Measurements from ENCODE around the gene SMIM23. TPM values are rescaled to one million over a fixed set of nuclear protein-coding genes. Genes with fewer than 3 reads are reported as not detected.

SMIM23 gene
- total RNA-seq (2014; rRNA removed; shearing (Covaris generic)): not detected in 2 replicates

DNA sequence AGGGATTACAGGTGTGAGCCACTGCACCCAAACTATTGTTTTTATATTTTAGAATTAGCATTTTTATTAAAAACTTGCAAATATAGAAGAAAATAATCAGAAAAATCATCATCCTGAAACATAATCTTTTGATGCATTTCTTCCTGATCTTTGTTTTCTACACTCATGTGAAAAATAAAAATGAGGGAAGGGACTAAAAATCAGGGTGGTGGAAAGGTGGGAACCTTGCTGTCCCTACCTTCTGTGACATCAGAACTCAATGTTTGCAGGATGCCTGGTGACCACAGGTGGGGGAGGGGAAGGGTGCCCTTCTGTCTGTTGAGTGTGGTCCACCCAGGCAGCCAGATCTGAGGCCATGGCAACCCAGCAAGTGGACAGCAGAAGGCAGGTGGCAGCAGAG lies at the start of gene SMIM23:
Gene SMIM23 (plus strand): TSS at position 301 of the 400 bp plus-strand sequence. CDS start 55 bp downstream, at position 356.
- no peak for DNase-seq (ENCODE audit: low read depth)

DNA sequence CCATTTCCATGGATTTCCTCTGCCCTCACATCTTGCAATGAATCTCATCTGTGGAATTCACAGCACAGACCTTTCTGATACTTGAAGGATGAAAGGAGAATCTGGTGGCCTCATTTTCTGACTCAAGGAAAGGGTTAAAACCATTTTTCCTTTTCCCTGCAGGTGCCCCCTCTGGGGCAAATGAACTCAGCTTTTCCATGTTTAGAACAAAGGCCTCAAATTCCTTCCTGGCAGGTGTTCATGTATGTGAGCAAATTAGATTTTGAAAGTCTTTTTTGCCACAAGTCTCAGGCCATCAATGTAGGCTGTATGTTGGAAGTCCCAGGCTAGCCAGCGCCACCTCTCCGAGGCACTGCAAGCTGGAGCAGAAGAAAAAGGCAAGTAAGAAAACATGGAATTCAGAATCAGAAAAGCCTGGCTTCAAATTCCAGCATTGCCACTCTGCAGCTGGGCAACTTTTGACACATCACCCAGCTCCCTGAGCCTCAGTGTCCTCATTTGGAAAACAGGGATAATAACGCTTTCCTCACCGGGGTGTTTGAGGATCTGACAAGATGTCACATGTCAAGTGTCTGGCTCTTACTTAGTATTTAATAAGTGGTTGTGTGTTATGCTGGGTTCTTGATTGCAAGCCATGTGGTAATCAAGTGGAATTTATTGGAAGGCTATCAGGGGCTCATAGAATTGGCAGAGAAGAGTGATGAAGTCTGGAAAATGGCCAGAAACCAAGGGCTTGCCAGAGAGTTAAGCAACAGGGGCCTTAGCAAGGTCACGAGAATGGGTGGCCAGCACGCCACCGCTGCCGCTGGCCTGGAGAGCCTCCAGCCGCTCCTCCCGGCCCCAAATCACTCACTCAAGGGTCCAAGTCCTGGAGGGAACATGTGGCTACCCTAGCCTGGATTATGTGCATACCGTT lies 48.4 kb upstream of the SMIM23 start:
- DNase-seq (ENCODE audit: low read depth): no peak

DNA sequence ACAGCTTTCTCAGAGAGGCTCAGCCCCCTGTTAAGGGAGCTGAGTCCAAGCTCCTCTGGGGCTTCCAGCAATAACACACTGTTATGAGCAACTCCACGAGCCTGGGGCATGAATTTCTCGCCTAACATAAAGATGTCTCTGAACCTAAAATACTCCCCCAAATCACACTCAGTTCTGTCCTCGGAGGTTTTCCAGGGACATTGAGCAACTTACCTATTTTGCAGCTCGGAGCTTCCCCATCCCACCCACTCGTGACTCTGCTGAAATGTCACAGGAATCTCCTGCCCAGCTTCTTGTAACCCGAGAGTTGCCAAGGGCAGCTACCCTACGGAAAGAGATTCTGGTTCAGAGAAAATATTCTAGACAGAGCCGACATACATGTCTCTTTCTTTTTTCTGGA lies 47.1 kb upstream of the SMIM23 start:
- no peak for DNase-seq (ENCODE audit: low read depth)

DNA sequence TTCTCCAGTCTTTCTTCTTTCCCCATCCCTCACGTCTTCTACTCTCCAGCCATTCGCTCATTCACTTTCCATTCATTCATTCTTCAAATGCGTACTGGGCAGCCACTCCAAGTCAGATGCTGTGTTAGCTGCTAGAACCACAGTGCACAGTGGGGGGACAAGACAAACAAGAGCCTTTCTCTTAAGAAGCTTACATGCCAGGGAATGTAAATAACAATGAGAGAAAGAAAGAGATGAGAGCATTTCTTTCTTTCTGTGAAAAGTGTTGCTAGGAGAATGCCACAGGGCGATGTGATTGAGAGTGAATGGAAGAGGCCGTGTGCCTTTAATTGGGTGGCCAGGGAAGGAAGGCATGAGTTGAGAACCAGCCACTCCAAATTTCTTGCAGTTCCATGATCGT lies 46.3 kb upstream of the SMIM23 start:
- DNase-seq (ENCODE audit: low read depth): no peak

DNA sequence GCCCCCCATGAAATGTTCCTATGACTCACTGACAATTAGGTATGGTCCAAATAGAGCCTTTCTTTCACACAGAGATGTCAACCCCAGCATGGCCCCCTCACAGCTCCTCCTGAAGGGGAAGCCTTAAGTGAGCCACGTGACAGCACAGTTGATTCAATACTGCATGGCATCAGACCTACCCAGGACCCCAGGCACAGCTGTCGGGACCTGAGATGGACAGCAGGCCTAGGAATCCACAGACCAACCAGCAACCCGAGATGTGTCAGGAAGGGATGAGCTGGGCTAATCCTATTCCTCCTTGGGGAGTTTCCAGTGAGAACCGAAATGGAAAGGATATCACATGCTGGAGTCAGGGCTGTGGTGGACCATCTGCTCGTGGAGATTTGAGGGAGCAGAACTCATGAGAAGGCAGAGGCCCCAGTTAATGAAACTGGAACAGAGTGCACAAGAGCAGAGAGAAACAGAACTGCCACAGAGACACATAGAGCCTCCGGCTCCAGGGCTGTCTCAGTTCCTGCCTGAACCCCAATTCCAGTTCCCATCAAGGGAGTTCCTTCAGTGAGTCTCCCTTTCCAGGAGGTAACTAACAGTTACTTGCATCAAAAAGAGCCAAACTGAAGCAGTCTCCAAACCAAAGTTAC lies 42.1 kb upstream of the SMIM23 start:
- no peak for DNase-seq (ENCODE audit: low read depth)

DNA sequence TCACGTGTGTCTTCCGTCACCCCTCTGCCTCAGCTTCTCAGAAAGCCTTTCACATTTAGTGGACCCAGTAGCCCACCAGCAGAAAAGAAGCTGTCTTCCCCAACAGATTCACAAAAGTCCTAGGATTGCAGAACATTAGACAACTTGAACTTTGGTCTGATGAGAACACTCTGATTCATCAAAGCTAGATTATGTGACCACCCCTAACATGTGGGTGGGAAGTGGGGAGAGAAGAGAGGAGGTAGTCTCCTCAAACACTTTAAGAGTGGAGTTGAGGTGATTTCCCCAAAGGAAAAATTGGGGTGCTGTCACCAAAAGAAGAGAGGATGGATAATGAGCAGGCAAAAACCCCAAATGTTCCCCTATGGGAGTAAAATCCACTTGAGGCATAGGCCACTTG lies 41.4 kb upstream of the SMIM23 start:
- DNase-seq (ENCODE audit: low read depth): no peak

DNA sequence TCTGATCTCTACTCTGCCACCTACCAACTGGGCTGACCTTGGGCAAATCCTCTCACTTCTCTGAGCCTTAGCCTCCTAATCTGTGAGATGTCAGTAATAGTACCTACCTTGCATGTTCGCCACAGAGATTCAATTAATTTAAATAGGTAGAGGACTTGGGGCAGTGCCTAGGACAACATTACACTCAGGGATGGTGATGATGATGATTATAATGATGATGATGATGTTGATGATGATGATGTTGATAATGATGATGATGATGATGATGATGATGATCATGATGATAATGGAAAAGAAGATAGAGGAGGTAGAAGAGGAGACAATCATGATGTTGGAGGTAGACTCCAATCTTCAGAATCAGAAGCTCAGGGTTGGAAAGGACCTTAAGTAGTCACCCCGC lies 40.7 kb upstream of the SMIM23 start:
- DNase-seq (ENCODE audit: low read depth): no peak

DNA sequence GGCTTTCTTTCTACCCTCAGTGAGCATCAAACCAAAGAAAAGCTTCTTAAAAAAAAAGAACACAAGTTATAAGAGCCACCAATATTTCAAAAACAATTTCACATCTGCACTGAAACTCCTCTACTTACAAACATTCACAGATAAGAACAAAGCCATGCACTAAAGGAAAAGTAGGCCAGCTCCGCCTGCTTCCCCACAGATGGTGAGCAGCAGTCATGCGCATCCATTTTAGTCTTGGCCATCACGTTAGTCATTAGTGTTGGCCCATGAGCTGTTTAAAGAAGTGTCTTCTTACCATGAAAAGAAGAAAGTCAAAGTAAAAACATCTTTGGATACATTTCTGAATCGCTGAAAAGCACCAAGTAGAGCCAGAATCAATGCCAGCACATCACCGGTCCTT lies 40.0 kb upstream of the SMIM23 start:
- DNase-seq (ENCODE audit: low read depth): no peak

DNA sequence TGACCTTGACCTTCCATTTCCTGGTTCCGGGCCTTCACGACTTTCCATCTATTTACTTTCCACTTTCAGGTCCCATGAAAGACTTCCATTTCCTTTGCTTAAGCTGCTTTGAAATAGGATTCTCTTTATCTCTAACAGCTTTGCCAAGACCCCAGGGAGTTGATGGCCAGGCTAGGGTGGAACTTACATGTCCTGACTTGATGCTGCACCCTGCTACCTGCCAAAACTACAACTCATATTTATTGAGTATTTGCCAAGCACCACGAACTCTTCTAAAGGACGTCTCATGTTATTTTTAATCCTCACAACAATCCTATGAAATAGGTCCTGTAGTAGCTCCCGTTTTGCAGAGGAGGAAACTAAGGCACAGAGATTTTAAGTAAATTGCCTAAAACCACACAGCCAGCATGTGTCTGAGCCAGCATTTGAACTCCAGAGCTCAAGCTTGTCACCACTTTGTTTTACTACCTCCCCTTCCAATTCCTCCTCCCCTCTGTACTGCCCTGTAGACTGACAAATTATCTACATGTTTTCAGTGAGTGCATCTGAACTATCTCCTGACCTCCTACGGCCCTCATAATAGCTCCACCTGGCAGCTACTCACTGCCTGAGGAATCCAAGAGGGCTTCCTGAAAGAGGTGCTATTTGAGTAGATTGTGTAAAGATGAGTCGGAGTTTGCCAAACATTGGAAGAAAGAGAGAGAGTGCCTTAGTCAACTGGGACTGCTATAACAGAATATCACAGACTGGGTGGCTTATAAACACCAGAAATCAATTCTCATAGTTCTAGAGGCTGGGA lies 38.4 kb upstream of the SMIM23 start:
- DNase-seq (ENCODE audit: low read depth): no peak

DNA sequence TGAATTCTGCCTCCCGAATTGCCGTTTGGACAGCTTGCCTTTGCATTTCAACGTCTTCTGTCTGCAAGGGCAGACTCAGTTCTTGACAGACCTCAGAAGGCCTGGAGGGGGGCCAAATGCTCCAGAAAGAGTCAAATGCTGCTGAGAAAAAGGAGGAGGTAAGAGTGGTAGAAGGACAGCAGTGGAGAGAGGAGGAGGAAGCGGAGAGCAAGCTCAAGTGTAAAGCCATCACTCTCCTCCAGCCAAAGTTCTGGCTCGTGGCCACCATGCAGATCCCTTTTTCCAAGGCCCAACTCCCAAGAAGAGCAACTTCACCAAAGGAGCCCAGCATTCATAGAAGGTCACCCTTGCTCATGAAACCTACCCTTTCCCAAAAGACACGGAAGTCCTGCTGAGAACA lies 36.9 kb upstream of the SMIM23 start:
- no peak for DNase-seq (ENCODE audit: low read depth)

DNA sequence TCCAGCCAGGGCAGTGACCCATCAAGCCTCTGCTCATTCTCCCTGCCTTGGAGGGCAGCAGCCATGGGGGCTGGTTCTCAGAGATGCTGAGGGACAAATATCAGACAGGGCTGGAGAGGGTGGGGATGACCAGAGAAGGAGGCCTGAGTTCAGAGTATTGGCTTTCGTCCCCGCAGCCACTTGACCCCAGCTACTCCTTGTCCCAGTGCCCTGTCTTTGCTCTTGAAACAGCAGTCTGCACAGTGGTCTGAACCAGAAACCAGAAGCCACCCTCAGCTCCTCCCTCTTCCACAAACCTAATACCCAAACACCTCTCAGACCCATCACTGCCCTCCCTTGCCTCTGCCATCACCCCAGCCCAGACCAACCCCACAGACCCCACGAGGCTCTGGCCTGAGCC lies 36.3 kb upstream of the SMIM23 start:
- DNase-seq (ENCODE audit: low read depth): no peak

DNA sequence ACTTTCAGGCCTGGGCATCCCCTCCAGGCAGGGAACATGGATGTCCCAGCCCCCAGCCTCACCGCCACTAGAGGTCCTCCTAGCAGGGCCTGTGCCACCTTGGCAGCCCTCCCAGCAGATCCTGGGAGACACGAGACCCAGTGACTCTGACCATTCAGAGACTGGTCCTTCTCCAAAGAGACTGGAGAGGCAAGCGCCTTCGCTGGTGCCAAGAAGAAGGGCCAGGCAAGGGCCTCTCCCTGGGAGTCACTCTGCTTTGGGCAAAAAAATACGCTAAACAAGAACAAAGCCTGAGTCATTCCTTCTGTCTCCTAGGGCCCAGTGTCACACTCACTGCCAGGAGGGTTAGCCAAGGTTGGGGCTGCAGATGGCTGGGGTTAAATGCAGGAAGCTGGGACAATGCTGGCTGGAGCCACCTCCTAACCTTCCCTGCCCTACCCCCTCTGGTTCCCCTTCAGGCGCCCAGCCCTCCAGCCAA lies 35.3 kb upstream of the SMIM23 start:
- DNase-seq (ENCODE audit: low read depth): peak; percentile 71

DNA sequence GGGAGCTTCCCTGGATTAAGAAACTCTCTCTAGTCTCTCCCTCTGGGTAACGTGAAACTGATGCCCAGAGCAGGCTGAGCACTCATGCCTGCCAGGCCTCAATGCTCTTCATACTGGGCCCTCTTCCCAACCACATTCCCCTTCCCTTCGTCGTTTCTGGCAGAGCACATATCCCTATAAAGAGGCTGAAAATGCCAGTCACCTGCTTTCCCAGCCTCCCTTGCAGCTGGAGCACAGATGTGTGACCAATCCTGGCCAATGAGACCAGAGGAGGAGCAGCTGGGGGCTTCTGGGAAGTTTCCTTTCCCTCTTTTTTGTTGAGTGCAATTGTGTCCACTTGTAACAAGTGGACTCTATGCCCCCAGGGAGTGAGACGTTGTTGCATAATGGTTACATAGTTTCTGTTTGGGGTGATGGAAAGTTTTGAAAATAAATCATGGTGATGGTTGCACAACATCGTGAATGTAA lies 30.2 kb upstream of the SMIM23 start:
- peak; percentile 33 for DNase-seq (ENCODE audit: low read depth)

DNA sequence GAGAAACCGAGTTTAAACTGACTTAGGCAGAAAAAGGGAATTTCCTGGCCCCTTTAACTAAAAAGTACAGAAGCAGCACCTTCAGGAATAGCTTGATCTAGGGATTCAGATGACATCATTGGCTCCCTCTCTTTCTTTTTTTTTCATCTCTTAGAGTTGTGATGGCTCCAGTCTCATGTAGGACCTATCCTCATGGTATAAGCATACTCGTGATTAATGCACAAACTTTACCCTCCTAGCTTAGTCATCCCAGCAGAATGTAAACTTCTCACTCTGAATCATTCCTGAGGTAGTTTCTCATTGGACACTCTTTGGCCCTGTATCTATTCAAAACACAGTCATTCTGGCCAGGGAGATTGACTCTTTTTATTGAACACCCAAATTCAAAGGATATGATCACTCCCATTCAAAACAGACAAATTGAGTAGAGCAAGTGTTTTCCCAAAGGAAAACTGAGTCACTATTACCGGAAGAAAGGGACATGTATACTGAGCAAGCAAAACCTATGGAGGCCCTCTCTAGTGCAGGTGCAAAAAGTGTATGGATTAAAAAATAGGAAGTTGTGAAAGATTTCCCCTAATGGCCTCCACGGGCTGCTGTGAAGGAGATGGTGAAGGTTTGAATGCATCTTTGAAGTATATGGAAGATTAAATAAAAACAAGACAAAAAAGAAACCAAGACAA lies 27.6 kb upstream of the SMIM23 start:
- peak; percentile 88 for DNase-seq (ENCODE audit: low read depth)

DNA sequence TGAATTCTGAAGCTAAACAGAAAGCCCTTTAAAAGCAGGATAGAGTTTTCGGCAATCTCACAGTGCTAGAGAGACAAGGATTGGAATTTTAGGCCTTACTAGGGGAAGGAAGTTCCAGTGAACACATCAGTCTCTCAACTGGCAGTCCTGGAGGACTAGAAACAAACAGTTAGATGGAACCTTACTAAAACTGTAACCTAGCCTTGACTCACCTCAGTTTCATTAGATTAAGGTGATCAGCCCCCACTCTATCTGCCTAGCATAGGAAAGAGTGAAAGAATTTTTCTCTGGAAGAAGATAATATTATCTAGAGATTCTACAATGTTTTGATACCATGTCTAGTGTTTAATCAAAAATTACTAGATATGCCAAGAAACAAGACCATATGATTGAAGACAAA lies 25.8 kb upstream of the SMIM23 start:
- DNase-seq (ENCODE audit: low read depth): no peak

DNA sequence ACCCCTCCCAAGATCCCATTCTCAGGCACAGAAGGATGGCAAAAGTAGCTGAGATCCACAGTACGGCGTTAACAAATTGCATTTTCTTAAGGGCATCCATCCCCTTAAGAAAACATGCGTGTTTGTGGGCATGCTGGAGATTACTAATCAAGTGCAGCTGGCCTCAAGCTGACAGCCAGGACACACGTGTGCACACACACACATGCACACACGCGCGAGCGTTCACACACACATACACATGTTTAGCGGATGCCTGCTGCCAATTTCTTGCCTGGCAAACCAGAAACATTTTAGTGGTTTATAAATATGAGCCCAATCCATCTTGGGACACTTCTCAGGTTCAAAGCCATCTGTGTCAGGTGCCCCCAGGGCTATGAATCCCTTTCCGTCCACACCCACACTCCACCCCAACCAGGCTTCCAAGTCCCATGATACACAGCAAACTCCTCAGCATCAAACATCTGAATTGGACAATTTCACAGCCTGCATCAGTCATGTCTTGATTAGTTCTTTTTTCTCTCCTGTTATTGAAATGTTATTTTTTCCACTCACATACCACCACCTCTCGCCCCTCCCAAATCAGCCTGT lies 23.5 kb upstream of the SMIM23 start:
- DNase-seq (ENCODE audit: low read depth): no peak

DNA sequence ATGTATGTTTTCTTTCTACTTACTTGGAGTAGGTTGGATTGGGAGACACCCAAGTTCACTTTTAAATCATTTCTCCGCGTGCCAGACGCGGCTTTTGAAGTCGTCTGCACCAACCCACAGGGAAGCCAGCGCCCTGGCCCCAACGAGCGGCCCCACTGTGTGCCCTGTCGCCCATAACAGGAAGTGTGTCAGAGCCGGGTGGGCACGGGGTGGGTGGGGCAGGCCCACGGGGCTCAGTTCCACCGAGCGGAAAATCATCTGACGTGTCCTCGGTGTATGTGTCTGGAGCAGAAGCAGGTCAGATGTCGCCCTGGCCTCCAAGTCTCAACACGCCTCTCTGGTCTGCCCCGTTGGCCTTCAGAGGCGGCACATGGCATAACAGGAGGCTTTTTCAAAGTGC lies 22.7 kb upstream of the SMIM23 start:
- DNase-seq (ENCODE audit: low read depth): no peak

DNA sequence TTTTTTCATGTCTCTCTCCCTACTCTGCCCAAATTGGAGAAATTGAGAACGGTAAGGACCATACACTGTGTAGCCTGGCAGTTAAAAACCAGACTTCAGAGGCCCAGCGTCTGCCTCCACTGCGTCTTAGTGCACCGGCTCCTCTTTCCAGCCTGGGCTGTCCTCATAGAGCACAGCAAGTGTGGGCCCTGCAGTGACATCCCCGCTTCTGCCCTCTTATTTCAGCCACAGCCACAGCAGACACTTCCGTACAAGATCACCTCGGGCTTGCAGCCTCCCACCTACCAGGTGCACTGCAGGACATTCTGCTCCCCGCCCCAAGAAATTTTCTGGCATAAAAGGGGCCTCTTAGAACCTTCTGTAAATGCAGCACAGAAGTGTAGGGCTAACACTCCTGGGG lies 21.4 kb upstream of the SMIM23 start:
- no peak for DNase-seq (ENCODE audit: low read depth)

DNA sequence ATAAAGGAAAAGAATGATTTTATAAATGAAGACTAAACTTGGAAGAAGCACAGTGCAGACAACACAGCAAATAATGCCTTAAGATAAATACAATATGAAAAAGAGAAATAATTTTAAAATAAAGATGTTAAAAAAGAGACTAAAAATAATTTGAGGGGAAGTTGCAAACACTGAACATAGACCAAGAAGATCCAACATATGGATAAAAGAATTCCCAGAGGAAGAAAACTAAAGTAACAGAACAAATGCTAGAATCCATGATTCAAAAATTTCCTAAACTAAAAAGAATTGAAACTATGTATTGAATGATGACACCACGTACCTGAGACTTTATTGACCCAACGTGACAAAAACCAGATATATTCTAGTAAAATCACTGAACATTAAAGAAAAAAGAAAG lies 18.7 kb upstream of the SMIM23 start:
- DNase-seq (ENCODE audit: low read depth): no peak

DNA sequence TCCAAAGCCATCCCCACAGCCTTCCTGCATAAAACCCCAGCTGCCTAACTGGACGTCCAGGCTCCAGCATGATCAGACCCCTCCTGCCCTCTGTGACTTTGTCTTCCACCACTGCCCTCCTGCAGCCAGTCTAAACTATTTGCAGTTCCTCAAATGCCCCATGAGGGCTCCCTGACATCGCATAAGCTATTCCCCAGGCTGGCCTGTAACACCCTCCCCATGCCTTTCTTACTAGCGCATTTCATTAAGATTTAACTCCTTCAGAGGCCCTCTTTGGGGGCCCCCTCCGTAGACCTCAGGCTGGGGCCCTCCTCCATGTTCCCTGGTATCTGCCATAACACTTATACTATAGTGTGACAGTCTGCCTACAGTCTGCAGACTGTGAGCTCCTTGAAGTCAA lies 15.5 kb upstream of the SMIM23 start:
- no peak for DNase-seq (ENCODE audit: low read depth)

DNA sequence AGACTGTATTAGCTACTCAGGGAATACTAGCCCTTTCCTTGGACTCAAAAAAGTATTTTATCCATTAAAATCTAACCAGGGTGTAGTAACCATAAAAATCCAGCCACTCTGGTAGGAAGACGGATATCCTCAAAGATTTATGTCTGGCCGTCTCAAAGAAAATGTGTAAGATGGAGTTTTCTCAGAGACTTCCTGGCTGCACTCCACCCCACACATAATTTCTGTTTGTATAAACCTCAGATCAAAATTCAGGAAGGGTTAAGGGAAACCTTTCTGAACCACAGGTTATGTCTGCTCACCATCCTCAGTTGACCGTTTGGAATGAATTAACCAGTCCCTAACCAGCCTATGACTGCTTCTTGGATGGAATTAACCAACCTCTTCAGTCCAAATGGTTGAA lies 13.8 kb upstream of the SMIM23 start:
- DNase-seq (ENCODE audit: low read depth): no peak

Measured in M059J (cell line).